Measurements from ENCODE around the gene CISD1. TPM values are rescaled to one million over a fixed set of nuclear protein-coding genes. Genes with fewer than 3 reads are reported as not detected.

Gene CISD1
- polyA plus RNA-seq, 3 donors, result 5.4 to 29.4 (median 24.9) TPM

- Histone ChIP-seq H3K4me1 (ENCODE audit: control insufficient read depth in 1 of 2, insufficient read depth in 2 of 2, low read length in 2 of 2) (peaks cover 8 to 9% of the 10 kb centered on the region in 2 donors), H3K4me3 (replicated peaks in 1 of 3; ENCODE audit: low read depth in 2 of 3, low read length in 3 of 3) (no peak overlapping the region), H3K27me3 (ENCODE audit: control insufficient read depth in 2 of 2, insufficient read depth in 2 of 2, low read length in 2 of 2) (no peaks in the 10 kb centered on the region), H4K20me1 (ENCODE audit: insufficient read depth, low read length) (no peaks in the 10 kb centered on the region), H3K9ac (ENCODE audit: insufficient read depth, low read length, poor library complexity, severe bottlenecking) (no peak overlapping the region), H3K79me2 (ENCODE audit: insufficient read depth, low read length) (peaks cover 19% of the 10 kb centered on the region), H3K27ac (ENCODE audit: low read depth in 1 of 2, low read length in 2 of 2) (no peak overlapping the region), H3K9me3 (replicated peaks in 1 of 2; ENCODE audit: control insufficient read depth in 1 of 2, insufficient read depth in 1 of 2, low read length in 2 of 2) (no peaks in the 10 kb centered on the region), H3K36me3 (replicated peaks in 1 of 2; ENCODE audit: control insufficient read depth in 1 of 2, insufficient read depth in 2 of 2, low read length in 2 of 2) (no peaks in the 10 kb centered on the region), H2AFZ (ENCODE audit: insufficient read depth, low read depth, low read length, poor library complexity, severe bottlenecking) (no peak overlapping the region), H3K4me2 (replicated peaks; ENCODE audit: extremely low read depth, low read length, poor library complexity, severe bottlenecking) (no peak overlapping the region)
- no peak for TF ChIP-seq CTCF (IDR thresholded peaks at IDR 0.05)
- H3K36me3 Mint-ChIP-seq, result peaks cover 6 to 11% of the 10 kb centered on the region in 2 donors
- no peak overlapping the region for H3K27ac Mint-ChIP-seq
- peaks cover 8% of the 10 kb centered on the region for H3K4me1 Mint-ChIP-seq
- H3K4me3 Mint-ChIP-seq, result no peak overlapping the region
- intact Hi-C loops (cut with micrococcal nuclease), result no loop called here
- no peak for DNase-seq
- WGBS (ENCODE audit: insufficient coverage), result 100% methylated on average over 1 of the region's 2 CpGs
- no peaks in the 10 kb centered on the region for H3K9me3 Mint-ChIP-seq
- H3K27me3 Mint-ChIP-seq (ENCODE audit: low read depth in 3 of 3), result peaks cover 0 to 2% (median 0%) of the 10 kb centered on the region in 3 donors
Measured at GRCh38 chr10:58275261-58275660, 6.3 kb downstream of the CISD1 start.

GRCh38 chr10:58275908-58276307 is 6.9 kb downstream of the CISD1 start:
- Mint-ChIP-seq H3K4me1 (peaks cover 7% of the 10 kb centered on the region), H3K4me3 (no peak overlapping the region), H3K36me3 (peaks cover 6 to 12% of the 10 kb centered on the region in 2 donors), H3K27me3 (ENCODE audit: low read depth in 3 of 3) (peaks cover 0 to 2% (median 0%) of the 10 kb centered on the region in 3 donors), H3K27ac (no peak overlapping the region), H3K9me3 (no peaks in the 10 kb centered on the region)
- DNase-seq, result no peak
- H4K20me1 ChIP-seq (ENCODE audit: insufficient read depth, low read length), result no peaks in the 10 kb centered on the region
- no peak overlapping the region for H3K4me3 ChIP-seq (replicated peaks in 1 of 3; ENCODE audit: low read depth in 2 of 3, low read length in 3 of 3)
- no peak overlapping the region for H3K27ac ChIP-seq (ENCODE audit: low read depth in 1 of 2, low read length in 2 of 2)
- peaks cover 13% of the 10 kb centered on the region for H3K79me2 ChIP-seq (ENCODE audit: insufficient read depth, low read length)
- no peaks in the 10 kb centered on the region for H3K36me3 ChIP-seq (replicated peaks in 1 of 2; ENCODE audit: control insufficient read depth in 1 of 2, insufficient read depth in 2 of 2, low read length in 2 of 2)
- peaks cover 8 to 9% of the 10 kb centered on the region in 2 donors for H3K4me1 ChIP-seq (ENCODE audit: control insufficient read depth in 1 of 2, insufficient read depth in 2 of 2, low read length in 2 of 2)
- no peak overlapping the region for H3K9ac ChIP-seq (ENCODE audit: insufficient read depth, low read length, poor library complexity, severe bottlenecking)
- no peaks in the 10 kb centered on the region for H3K27me3 ChIP-seq (ENCODE audit: control insufficient read depth in 2 of 2, insufficient read depth in 2 of 2, low read length in 2 of 2)
- H3K4me2 ChIP-seq (replicated peaks; ENCODE audit: extremely low read depth, low read length, poor library complexity, severe bottlenecking), result no peak overlapping the region
- H2AFZ ChIP-seq (ENCODE audit: insufficient read depth, low read depth, low read length, poor library complexity, severe bottlenecking), result no peak overlapping the region
- H3K9me3 ChIP-seq (replicated peaks in 1 of 2; ENCODE audit: control insufficient read depth in 1 of 2, insufficient read depth in 1 of 2, low read length in 2 of 2), result no peaks in the 10 kb centered on the region
- no peak for TF ChIP-seq CTCF (IDR thresholded peaks at IDR 0.05)
- intact Hi-C loops (cut with micrococcal nuclease), result no loop called here

All from CD14-positive monocyte (primary cell).